ENCODE measurements around the gene BSG. TPM values are rescaled to one million over a fixed set of nuclear protein-coding genes. Genes with fewer than 3 reads are reported as not detected.
A peak's percentile ranks its signal among the peaks of the same experiment; 100 is the strongest.

BSG gene
- total and polyA plus RNA-seq, 2 experiments from 2014 or later = 957 to 973 TPM

DNA sequence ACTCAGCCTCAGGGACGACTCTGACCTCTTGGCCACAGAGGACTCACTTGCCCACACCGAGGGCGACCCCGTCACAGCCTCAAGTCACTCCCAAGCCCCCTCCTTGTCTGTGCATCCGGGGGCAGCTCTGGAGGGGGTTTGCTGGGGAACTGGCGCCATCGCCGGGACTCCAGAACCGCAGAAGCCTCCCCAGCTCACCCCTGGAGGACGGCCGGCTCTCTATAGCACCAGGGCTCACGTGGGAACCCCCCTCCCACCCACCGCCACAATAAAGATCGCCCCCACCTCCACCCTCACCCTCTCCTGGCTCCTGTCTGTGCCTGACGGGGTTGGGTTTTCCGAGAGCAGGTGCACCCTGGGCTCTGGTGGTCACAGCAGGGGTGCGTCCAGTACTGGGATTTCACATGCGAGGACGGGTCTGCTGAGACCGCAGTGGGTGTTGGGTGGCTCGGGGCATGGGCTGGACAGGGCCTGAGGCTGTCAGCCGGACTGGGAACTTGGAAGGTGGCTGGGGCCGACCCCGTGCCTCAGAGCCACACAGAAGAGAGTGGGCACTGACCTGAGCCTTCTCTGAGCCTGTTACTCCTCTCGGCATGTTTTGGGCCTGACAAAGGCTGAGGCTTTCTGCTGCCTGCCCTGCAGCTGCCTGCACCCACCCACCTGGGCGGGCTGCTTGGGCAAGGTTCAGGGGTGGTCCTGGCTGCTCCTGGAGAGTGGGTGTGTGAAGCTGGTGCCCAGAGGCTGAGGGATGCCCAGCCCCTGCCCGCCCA is 11.0 kb downstream of the BSG start (continued):
- TF ChIP-seq, protein P1, sequence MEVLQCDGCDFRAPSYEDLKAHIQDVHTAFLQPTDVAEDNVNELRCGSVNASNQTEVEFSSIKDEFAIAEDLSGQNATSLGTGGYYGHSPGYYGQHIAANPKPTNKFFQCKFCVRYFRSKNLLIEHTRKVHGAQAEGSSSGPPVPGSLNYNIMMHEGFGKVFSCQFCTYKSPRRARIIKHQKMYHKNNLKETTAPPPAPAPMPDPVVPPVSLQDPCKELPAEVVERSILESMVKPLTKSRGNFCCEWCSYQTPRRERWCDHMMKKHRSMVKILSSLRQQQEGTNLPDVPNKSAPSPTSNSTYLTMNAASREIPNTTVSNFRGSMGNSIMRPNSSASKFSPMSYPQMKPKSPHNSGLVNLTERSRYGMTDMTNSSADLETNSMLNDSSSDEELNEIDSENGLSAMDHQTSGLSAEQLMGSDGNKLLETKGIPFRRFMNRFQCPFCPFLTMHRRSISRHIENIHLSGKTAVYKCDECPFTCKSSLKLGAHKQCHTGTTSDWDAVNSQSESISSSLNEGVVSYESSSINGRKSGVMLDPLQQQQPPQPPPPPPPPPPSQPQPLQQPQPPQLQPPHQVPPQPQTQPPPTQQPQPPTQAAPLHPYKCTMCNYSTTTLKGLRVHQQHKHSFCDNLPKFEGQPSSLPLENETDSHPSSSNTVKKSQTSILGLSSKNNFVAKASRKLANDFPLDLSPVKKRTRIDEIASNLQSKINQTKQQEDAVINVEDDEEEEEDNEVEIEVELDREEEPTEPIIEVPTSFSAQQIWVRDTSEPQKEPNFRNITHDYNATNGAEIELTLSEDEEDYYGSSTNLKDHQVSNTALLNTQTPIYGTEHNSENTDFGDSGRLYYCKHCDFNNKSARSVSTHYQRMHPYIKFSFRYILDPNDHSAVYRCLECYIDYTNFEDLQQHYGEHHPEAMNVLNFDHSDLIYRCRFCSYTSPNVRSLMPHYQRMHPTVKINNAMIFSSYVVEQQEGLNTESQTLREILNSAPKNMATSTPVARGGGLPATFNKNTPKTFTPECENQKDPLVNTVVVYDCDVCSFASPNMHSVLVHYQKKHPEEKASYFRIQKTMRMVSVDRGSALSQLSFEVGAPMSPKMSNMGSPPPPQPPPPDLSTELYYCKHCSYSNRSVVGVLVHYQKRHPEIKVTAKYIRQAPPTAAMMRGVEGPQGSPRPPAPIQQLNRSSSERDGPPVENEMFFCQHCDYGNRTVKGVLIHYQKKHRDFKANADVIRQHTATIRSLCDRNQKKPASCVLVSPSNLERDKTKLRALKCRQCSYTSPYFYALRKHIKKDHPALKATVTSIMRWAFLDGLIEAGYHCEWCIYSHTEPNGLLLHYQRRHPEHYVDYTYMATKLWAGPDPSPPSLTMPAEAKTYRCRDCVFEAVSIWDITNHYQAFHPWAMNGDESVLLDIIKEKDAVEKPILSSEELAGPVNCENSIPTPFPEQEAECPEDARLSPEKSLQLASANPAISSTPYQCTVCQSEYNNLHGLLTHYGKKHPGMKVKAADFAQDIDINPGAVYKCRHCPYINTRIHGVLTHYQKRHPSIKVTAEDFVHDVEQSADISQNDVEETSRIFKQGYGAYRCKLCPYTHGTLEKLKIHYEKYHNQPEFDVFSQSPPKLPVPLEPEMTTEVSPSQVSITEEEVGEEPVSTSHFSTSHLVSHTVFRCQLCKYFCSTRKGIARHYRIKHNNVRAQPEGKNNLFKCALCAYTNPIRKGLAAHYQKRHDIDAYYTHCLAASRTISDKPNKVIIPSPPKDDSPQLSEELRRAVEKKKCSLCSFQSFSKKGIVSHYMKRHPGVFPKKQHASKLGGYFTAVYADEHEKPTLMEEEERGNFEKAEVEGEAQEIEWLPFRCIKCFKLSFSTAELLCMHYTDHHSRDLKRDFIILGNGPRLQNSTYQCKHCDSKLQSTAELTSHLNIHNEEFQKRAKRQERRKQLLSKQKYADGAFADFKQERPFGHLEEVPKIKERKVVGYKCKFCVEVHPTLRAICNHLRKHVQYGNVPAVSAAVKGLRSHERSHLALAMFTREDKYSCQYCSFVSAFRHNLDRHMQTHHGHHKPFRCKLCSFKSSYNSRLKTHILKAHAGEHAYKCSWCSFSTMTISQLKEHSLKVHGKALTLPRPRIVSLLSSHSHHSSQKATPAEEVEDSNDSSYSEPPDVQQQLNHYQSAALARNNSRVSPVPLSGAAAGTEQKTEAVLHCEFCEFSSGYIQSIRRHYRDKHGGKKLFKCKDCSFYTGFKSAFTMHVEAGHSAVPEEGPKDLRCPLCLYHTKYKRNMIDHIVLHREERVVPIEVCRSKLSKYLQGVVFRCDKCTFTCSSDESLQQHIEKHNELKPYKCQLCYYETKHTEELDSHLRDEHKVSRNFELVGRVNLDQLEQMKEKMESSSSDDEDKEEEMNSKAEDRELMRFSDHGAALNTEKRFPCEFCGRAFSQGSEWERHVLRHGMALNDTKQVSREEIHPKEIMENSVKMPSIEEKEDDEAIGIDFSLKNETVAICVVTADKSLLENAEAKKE (CRISPR knock-in tag; IDR thresholded peaks at IDR 0.05) = no peak
- no peak for TF ChIP-seq NANOG (IDR thresholded peaks at IDR 0.05; ENCODE audit: borderline replicate concordance)
- TF ChIP-seq CREB1 (CRISPR knock-in tag; IDR thresholded peaks at IDR 0.05; ENCODE audit: low read depth) = no peak
- no peak for TF ChIP-seq ZNF331 (CRISPR knock-in tag; IDR thresholded peaks at IDR 0.05; ENCODE audit: low read depth)
- TF ChIP-seq, protein P2, sequence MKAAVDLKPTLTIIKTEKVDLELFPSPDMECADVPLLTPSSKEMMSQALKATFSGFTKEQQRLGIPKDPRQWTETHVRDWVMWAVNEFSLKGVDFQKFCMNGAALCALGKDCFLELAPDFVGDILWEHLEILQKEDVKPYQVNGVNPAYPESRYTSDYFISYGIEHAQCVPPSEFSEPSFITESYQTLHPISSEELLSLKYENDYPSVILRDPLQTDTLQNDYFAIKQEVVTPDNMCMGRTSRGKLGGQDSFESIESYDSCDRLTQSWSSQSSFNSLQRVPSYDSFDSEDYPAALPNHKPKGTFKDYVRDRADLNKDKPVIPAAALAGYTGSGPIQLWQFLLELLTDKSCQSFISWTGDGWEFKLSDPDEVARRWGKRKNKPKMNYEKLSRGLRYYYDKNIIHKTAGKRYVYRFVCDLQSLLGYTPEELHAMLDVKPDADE (IDR thresholded peaks at IDR 0.05) = no peak

DNA sequence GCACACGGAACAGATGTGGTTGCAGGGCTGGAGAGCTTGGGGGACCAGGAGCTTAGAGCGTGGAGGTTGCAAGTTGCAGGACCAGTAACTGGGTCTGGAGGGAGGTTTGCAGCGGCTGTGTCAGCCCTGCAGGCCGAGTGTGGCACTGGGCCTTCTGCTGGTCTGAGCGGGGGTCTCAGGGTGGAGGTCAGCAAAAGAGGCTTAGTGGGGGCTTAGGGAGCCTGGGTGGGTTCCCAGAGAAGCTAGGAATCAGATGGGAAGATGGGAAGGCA is 11.5 kb downstream of the BSG start:
- Histone ChIP-seq H3K79me2 (replicated peaks; ENCODE audit: insufficient read depth) (peaks cover 14% of the 10 kb centered on the region), H4K20me1 (replicated peaks; ENCODE audit: insufficient read depth) (peaks cover 15% of the 10 kb centered on the region; the same call in 1 of the 2 replicates), H3K36me3 (ENCODE audit: insufficient read depth) (no peaks in the 10 kb centered on the region; the same call in 1 of the 2 replicates), H3K4me1 (ENCODE audit: insufficient read depth) (peaks cover 5% of the 10 kb centered on the region; the same call in 1 of the 2 replicates), H3F3A (replicated peaks; ENCODE audit: low read depth) (peaks cover 19% of the 10 kb centered on the region), H3K4me3 (no peak overlapping the region), H3K27me3 (ENCODE audit: insufficient read depth) (peaks cover 7% of the 10 kb centered on the region), H2AFZ (no peak overlapping the region), H3K9me2 (ENCODE audit: insufficient read depth) (no peaks in the 10 kb centered on the region), H3K27ac (ENCODE audit: low read depth) (no peak overlapping the region), H3K4me2 (no peak overlapping the region)
- TF ChIP-seq EZH2phosphoT487 (IDR thresholded peaks at IDR 0.05; ENCODE audit: unreplicated experiment) (no peak), CREB1 (CRISPR knock-in tag; IDR thresholded peaks at IDR 0.05; ENCODE audit: low read depth) (no peak), NANOG (IDR thresholded peaks at IDR 0.05; ENCODE audit: borderline replicate concordance) (no peak)
- TF ChIP-seq, protein P3, sequence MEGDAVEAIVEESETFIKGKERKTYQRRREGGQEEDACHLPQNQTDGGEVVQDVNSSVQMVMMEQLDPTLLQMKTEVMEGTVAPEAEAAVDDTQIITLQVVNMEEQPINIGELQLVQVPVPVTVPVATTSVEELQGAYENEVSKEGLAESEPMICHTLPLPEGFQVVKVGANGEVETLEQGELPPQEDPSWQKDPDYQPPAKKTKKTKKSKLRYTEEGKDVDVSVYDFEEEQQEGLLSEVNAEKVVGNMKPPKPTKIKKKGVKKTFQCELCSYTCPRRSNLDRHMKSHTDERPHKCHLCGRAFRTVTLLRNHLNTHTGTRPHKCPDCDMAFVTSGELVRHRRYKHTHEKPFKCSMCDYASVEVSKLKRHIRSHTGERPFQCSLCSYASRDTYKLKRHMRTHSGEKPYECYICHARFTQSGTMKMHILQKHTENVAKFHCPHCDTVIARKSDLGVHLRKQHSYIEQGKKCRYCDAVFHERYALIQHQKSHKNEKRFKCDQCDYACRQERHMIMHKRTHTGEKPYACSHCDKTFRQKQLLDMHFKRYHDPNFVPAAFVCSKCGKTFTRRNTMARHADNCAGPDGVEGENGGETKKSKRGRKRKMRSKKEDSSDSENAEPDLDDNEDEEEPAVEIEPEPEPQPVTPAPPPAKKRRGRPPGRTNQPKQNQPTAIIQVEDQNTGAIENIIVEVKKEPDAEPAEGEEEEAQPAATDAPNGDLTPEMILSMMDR (conservative IDR thresholded peaks at IDR 0.05; ENCODE audit: low read depth in 2 of 2) = no peak
- Mint-ChIP-seq H3K27ac (peak overlapping the region; percentile 80; the same call in 1 of the 2 replicates), H3K4me1 (peaks cover 5% of the 10 kb centered on the region; the same call in 2 of the 3 replicates), H3K9me3 (no peaks in the 10 kb centered on the region), H3K36me3 (ENCODE audit: low read depth) (peaks cover 17% of the 10 kb centered on the region), H3K4me3 (peak overlapping the region; percentile 18; the same call in 1 of the 3 replicates), H3K27me3 (ENCODE audit: insufficient read depth, low read depth, poor library complexity) (peaks cover 30% of the 10 kb centered on the region)
- DNase-seq (ENCODE audit: low spot score) (peak; percentile 42), ATAC-seq (peak; percentile 3; the same call in 2 of the 3 replicates)
